ENCODE data around the gene RPTOR.

The RPTOR gene

GRCh38 chr17:80766290-80766855 is 221.7 kb downstream of the RPTOR start:
- TF ChIP-seq CTCF (IDR thresholded peaks at IDR 0.05; ENCODE audit: borderline replicate concordance, control extremely low read depth, extremely low read depth, insufficient read depth, missing control alignments): no peak
- in situ Hi-C loops (cut with MboI; ENCODE audit: low sequenced_read_pairs, unreplicated experiment): no loop called here
- DNase-seq (ENCODE audit: low spot score): no peak

GRCh38 chr17:80768389-80768788 is 223.8 kb downstream of the RPTOR start:
- no peak for DNase-seq (ENCODE audit: low spot score)
- TF ChIP-seq CTCF (IDR thresholded peaks at IDR 0.05; ENCODE audit: borderline replicate concordance, control extremely low read depth, extremely low read depth, insufficient read depth, missing control alignments): no peak
- in situ Hi-C loops (cut with MboI; ENCODE audit: low sequenced_read_pairs, unreplicated experiment): no loop called here

DNA sequence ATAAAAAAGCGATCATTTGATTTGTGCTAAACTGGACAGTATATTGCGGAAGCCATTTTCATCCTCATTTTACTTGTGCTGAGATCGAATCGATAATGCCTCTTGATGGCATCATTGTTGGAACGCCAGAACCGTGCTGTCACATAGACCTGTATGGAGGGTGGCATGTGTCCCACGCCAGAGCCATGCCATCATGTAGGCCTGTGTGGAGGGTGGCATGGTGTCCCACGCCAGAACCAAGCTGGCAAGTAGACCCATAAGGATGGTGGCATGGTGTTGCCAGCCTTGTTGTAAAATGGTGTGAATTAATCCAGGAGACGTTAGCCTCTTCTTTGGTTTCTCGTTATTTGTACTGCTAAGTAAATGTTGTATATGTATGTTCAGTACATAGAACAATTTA is 224.3 kb downstream of the RPTOR start:
- TF ChIP-seq CTCF (IDR thresholded peaks at IDR 0.05; ENCODE audit: borderline replicate concordance, control extremely low read depth, extremely low read depth, insufficient read depth, missing control alignments): no peak
- no peak for DNase-seq (ENCODE audit: low spot score)
- in situ Hi-C loops (cut with MboI; ENCODE audit: low sequenced_read_pairs, unreplicated experiment): no loop called here

DNA sequence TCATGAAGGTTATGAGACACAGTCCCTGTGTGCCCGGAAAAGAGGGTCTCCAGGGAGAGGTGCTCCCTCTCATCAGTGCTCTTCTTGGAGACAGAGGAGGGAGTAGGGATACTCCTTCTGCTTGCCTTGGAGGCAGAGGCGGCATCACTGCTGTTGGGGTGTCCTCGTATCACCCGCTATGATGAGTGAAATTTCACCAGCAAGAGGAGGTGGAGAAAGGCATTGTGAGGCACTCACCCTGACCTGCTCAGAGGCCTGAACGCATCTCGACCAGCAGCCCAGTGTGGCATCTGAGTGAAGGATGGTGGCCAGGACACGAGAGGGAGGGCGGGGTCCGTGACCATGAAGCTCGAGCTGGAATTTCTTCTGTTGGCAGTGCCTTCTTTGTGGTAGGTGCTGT is 224.9 kb downstream of the RPTOR start:
- no peak for TF ChIP-seq CTCF (IDR thresholded peaks at IDR 0.05; ENCODE audit: borderline replicate concordance, control extremely low read depth, extremely low read depth, insufficient read depth, missing control alignments)
- DNase-seq (ENCODE audit: low spot score): no peak
- in situ Hi-C loops (cut with MboI; ENCODE audit: low sequenced_read_pairs, unreplicated experiment): no loop called here

DNA sequence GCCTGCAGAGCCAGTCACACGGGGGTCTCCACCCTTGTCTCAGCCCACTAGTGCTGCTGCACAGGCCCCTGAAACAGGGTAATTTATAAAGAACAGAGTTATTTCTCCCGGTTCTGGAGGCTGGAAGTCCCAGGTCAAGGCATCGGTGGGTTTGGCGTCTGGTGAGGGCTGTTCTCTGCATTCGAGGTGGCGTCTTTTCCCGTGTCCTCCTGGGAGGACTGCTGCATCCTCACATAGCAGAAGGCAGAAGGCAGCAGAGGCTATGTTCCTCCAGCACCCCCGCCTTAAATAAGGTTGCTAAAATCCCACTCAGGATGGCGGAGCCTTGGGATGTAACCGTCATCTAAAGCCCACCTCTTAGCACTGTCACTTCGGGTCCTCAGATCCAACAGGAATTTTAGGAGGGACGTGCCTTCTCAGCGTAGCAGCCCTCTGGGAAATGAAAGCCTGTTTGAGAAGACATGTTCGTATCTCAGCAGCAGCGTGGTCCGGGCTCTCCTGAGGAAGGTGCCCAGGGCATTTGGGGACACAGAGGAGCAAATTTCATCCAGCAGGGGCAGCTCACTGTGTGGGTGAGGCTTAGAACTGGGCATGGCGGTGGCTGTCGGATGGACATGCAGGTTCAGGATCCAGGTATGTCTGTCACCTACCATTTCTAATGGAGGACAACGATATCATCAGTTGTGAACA is 225.4 kb downstream of the RPTOR start:
- TF ChIP-seq CTCF (IDR thresholded peaks at IDR 0.05; ENCODE audit: borderline replicate concordance, control extremely low read depth, extremely low read depth, insufficient read depth, missing control alignments): no peak
- in situ Hi-C loops (cut with MboI; ENCODE audit: low sequenced_read_pairs, unreplicated experiment): no loop called here
- DNase-seq (ENCODE audit: low spot score): no peak

- DNase-seq (ENCODE audit: low spot score): no peak
- TF ChIP-seq CTCF (IDR thresholded peaks at IDR 0.05; ENCODE audit: borderline replicate concordance, control extremely low read depth, extremely low read depth, insufficient read depth, missing control alignments): no peak
- in situ Hi-C loops (cut with MboI; ENCODE audit: low sequenced_read_pairs, unreplicated experiment): no loop called here
These were observed 226.4 kb downstream of the RPTOR start for GRCh38 chr17:80770881-80771611.

Measured in GM13976 (cell line).